Activated CD8-positive, alpha-beta T cell treated with anti-CD3 and anti-CD28 coated beads, Interleukin-2, amount 10 ng/mL, durations not matched to agents 7 days and 5 days (primary cell): Measurements from ENCODE around the gene PPP1CC. TPM values are rescaled to one million over a fixed set of nuclear protein-coding genes. Genes with fewer than 3 reads are reported as not detected.

ENCODE experiments used
- ATAC-seq: fragments of 150-1000 bp; cut with Tn5 transposase; one replicate; pipeline ENCODE4 v1.10.0; 2021; ENCODE audit warnings: moderate library complexity
- CTCF ChIA-PET: fragments of 350-600 bp; sonication (Branson Sonifier 250); formaldehyde crosslinking; loops from one replicate; lab custom pipeline; 2021; ENCODE audit warnings: antibody characterized with exemption; lab: Charles Lee
- POLR2A ChIA-PET: fragments of 350-600 bp; sonication (Branson Sonifier 250); formaldehyde crosslinking; loops from one replicate; lab custom pipeline; 2021; ENCODE audit warnings: antibody characterized with exemption; lab: Charles Lee
- DNase-seq: peaks from one replicate; pipeline ENCODE4 v3.0.0-alpha.2; 2020
- H3K27ac Mint-ChIP-seq: one replicate; pipeline ENCODE4 v1.8.0; 2021; ENCODE audit warnings: mild to moderate bottlenecking, mixed read lengths
- H3K27me3 Mint-ChIP-seq: one replicate; pipeline ENCODE4 v1.8.0; 2021; ENCODE audit warnings: low read depth, mixed read lengths
- H3K36me3 Mint-ChIP-seq: one replicate; pipeline ENCODE4 v1.8.0; 2021; ENCODE audit warnings: low read depth, mixed read lengths
- H3K4me1 Mint-ChIP-seq: one replicate; pipeline ENCODE4 v1.8.0; 2021; ENCODE audit warnings: low read depth, mixed read lengths
- H3K4me3 Mint-ChIP-seq: one replicate; pipeline ENCODE4 v1.8.0; 2021; ENCODE audit warnings: mild to moderate bottlenecking, mixed read lengths
- H3K9me3 Mint-ChIP-seq: one replicate; pipeline ENCODE4 v1.8.0; 2022; ENCODE audit warnings: mixed read lengths; ENCODE audit not compliant: insufficient read depth
- total RNA-seq, 2 experiments: library from RNA; stranded (reverse); gene quantifications; one replicate each; pipeline ENCODE4 v1.2.3, GENCODE V29; 2021

PPP1CC gene
- 100 to 1,000 TPM; 162 to 179 TPM for total RNA-seq

- POLR2A ChIA-PET = interaction anchor here (0.6 to 4.9 kb wide), 11 partner anchors 12 to 293 kb away, joined by 3 to 28 read pairs (median 4); partner anchors contain the start of gene ARPC3
- peaks cover 43% of the 10 kb centered on the region for H3K4me1 Mint-ChIP-seq
- H3K36me3 Mint-ChIP-seq = peaks cover 35% of the 10 kb centered on the region
- H3K27me3 Mint-ChIP-seq = no peaks in the 10 kb centered on the region
- peak within 1 kb of the TSS; percentile 100 for H3K4me3 Mint-ChIP-seq
- CTCF ChIA-PET = interaction anchor here (0.7 kb wide), 1 partner anchor 145 kb away, joined by 3 read pairs; no protein-coding TSS in a partner anchor
- no peaks in the 10 kb centered on the region for H3K9me3 Mint-ChIP-seq
- peak within 1 kb of the TSS; percentile 98 for H3K27ac Mint-ChIP-seq
- DNase-seq (peak; percentile 94), ATAC-seq (peak; percentile 94)
These were observed at the start of gene PPP1CC for GRCh38 chr12:110742718-110743570. PPP1CC (minus strand) TSS chr12:110742891; CDS start chr12:110742707, 184 bp downstream.

GRCh38 chr12:110791589-110791988 is 48.9 kb upstream of the PPP1CC start:
- H3K9me3 Mint-ChIP-seq = no peaks in the 10 kb centered on the region
- CTCF ChIA-PET = no interaction called here
- no peaks in the 10 kb centered on the region for H3K36me3 Mint-ChIP-seq
- H3K4me1 Mint-ChIP-seq = no peaks in the 10 kb centered on the region
- no peaks in the 10 kb centered on the region for H3K27me3 Mint-ChIP-seq
- POLR2A ChIA-PET = no interaction called here
- ATAC-seq (no peak), DNase-seq (no peak)
- H3K27ac Mint-ChIP-seq = no peak overlapping the region
- no peak overlapping the region for H3K4me3 Mint-ChIP-seq

DNA sequence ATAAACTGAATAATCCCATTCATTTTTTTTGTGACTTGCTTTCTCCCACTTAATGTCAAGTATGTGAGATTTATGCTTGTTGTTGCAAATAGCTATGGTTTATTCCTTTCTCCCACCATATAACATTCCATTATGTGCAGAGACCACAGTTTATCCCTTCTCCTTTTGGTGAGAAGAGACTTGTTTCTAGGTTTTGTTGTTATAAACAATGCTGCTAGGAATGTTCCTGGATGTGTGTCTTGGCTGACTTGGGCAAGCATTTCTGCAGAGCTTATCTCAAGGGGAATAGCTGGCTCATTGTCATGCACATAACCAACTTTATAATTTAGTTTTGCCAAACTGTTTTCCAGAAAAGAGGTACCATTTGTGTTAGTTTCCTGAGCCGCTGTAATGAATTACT is 47.6 kb upstream of the PPP1CC start:
- ChIA-PET CTCF (interaction anchor here (0.6 kb wide), 1 partner anchor 37 kb away, joined by 3 read pairs; no protein-coding TSS in a partner anchor), POLR2A (interaction anchor here (0.9 kb wide), 1 partner anchor 18 kb away, joined by 4 read pairs; no protein-coding TSS in a partner anchor)
- H3K9me3 Mint-ChIP-seq = no peaks in the 10 kb centered on the region
- ATAC-seq (no peak), DNase-seq (no peak)
- H3K4me1 Mint-ChIP-seq = no peaks in the 10 kb centered on the region
- H3K4me3 Mint-ChIP-seq = no peak overlapping the region
- no peaks in the 10 kb centered on the region for H3K36me3 Mint-ChIP-seq
- no peak overlapping the region for H3K27ac Mint-ChIP-seq
- no peaks in the 10 kb centered on the region for H3K27me3 Mint-ChIP-seq

GRCh38 chr12:110786012-110786411 is 43.3 kb upstream of the PPP1CC start:
- ATAC-seq = no peak
- CTCF ChIA-PET = interaction anchor here (1.5 kb wide), 1 partner anchor 65 kb away, joined by 3 read pairs; no protein-coding TSS in a partner anchor
- no peaks in the 10 kb centered on the region for H3K36me3 Mint-ChIP-seq
- no peak overlapping the region for H3K27ac Mint-ChIP-seq
- H3K27me3 Mint-ChIP-seq = no peaks in the 10 kb centered on the region
- H3K9me3 Mint-ChIP-seq = no peaks in the 10 kb centered on the region
- no peak overlapping the region for H3K4me3 Mint-ChIP-seq
- no peak for DNase-seq
- peaks cover 3% of the 10 kb centered on the region for H3K4me1 Mint-ChIP-seq
- POLR2A ChIA-PET = interaction anchor here (0.6 kb wide), 1 partner anchor 117 kb away, joined by 3 read pairs; no protein-coding TSS in a partner anchor

GRCh38 chr12:110785240-110785639 is 42.5 kb upstream of the PPP1CC start:
- no peaks in the 10 kb centered on the region for H3K9me3 Mint-ChIP-seq
- ChIA-PET POLR2A (no interaction called here), CTCF (interaction anchor here (1.5 kb wide), 1 partner anchor 64 kb away, joined by 3 read pairs; no protein-coding TSS in a partner anchor)
- peaks cover 8% of the 10 kb centered on the region for H3K4me1 Mint-ChIP-seq
- no peak overlapping the region for H3K4me3 Mint-ChIP-seq
- DNase-seq = no peak
- ATAC-seq = no peak
- H3K36me3 Mint-ChIP-seq = no peaks in the 10 kb centered on the region
- H3K27me3 Mint-ChIP-seq = no peaks in the 10 kb centered on the region
- no peak overlapping the region for H3K27ac Mint-ChIP-seq

DNA sequence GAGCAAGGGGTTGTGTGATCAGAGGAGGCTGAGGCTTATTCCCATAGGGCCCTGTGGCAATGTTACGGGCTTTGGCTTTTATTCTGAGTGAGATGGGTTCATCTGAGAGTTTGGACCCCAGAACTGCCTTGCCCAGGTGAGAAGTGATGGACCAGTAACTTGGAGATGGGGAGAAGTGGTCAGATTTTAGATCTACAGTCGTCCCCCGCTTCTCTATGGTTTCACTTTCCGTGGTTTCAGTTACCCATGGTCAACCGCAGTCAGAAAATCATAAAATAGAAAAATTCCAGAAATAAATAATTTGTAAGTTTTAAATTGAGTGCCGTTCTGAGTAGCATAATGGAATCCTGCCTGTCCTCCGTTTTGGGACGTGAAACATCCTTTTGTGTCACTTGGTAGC is 40.2 kb upstream of the PPP1CC start:
- POLR2A ChIA-PET = no interaction called here
- no peak for ATAC-seq
- no peaks in the 10 kb centered on the region for H3K9me3 Mint-ChIP-seq

GRCh38 chr12:110782094-110782493 is 39.4 kb upstream of the PPP1CC start:
- H3K9me3 Mint-ChIP-seq = no peaks in the 10 kb centered on the region
- ChIA-PET POLR2A (no interaction called here), CTCF (interaction anchor here (0.7 kb wide), 1 partner anchor 77 kb away, joined by 3 read pairs; no protein-coding TSS in a partner anchor)
- no peak overlapping the region for H3K4me3 Mint-ChIP-seq
- DNase-seq (no peak), ATAC-seq (no peak)
- no peaks in the 10 kb centered on the region for H3K27me3 Mint-ChIP-seq
- no peak overlapping the region for H3K27ac Mint-ChIP-seq
- peaks cover 22% of the 10 kb centered on the region for H3K4me1 Mint-ChIP-seq
- peaks cover 3% of the 10 kb centered on the region for H3K36me3 Mint-ChIP-seq

More for the DNA sequence above, 40.2 kb upstream of the PPP1CC start:
- Mint-ChIP-seq H3K4me1 (peaks cover 22% of the 10 kb centered on the region), H3K4me3 (no peak overlapping the region), H3K36me3 (peaks cover 3% of the 10 kb centered on the region), H3K27me3 (no peaks in the 10 kb centered on the region), H3K27ac (no peak overlapping the region)
- CTCF ChIA-PET = interaction anchor here (1.5 kb wide), 1 partner anchor 44 kb away, joined by 4 read pairs; no protein-coding TSS in a partner anchor
- DNase-seq = no peak

- Mint-ChIP-seq H3K4me1 (peaks cover 36% of the 10 kb centered on the region), H3K27ac (peak overlapping the region; percentile 80), H3K36me3 (peaks cover 3% of the 10 kb centered on the region), H3K27me3 (no peaks in the 10 kb centered on the region), H3K4me3 (peak overlapping the region; percentile 12), H3K9me3 (no peaks in the 10 kb centered on the region)
- CTCF ChIA-PET = no interaction called here
- POLR2A ChIA-PET = no interaction called here
- DNase-seq (peak; percentile 44), ATAC-seq (peak; percentile 68)
These were observed 37.8 kb upstream of the PPP1CC start for GRCh38 chr12:110780448-110780847.

GRCh38 chr12:110778833-110779577 is 36.3 kb upstream of the PPP1CC start:
- Mint-ChIP-seq H3K27ac (peak overlapping the region; percentile 51), H3K27me3 (no peaks in the 10 kb centered on the region), H3K9me3 (no peaks in the 10 kb centered on the region), H3K36me3 (peaks cover 3% of the 10 kb centered on the region), H3K4me3 (no peak overlapping the region), H3K4me1 (peaks cover 39% of the 10 kb centered on the region)
- CTCF ChIA-PET = interaction anchor here (1.6 kb wide), 1 partner anchor 38 kb away, joined by 5 read pairs; no protein-coding TSS in a partner anchor
- DNase-seq = no peak
- ATAC-seq = no peak
- POLR2A ChIA-PET = interaction anchor here (0.5 to 4.2 kb wide), 2 partner anchors 37 to 51 kb away, joined by 4 to 28 read pairs; partner anchors contain the start of gene PPP1CC

DNA sequence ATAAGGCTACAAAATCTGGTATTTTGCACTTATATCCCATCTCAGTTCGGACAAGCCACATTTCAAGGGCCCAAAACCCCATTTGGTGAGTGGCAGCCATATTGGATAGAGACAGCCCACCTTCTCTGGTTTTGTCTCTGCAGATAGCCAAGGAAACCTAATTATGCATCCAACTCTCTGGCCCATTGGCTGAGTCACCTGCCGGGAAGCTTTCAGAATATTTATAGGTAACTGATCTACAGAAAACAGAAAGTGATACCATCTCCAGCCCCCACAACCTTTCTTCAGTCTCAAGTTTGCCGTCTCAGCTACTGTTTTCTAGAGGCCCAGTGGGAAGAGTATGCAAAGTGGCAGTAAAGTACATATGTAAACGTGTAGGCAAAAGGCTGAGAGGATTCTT is 33.7 kb upstream of the PPP1CC start:
- H3K36me3 Mint-ChIP-seq = peaks cover 3% of the 10 kb centered on the region
- peak; percentile 59 for ATAC-seq
- H3K27me3 Mint-ChIP-seq = no peaks in the 10 kb centered on the region
- ChIA-PET CTCF (interaction anchor here (1.2 to 2.0 kb wide), 2 partner anchors 32 to 50 kb away, joined by 3 to 6 read pairs; no protein-coding TSS in a partner anchor), POLR2A (interaction anchor here (4.2 kb wide), 1 partner anchor 35 kb away, joined by 28 read pairs; the partner anchor contains the start of gene PPP1CC)
- peak; percentile 55 for DNase-seq
- H3K4me1 Mint-ChIP-seq = peaks cover 46% of the 10 kb centered on the region
- H3K9me3 Mint-ChIP-seq = no peaks in the 10 kb centered on the region
- H3K27ac Mint-ChIP-seq = peak overlapping the region; percentile 68
- H3K4me3 Mint-ChIP-seq = peak overlapping the region; percentile 2

DNA sequence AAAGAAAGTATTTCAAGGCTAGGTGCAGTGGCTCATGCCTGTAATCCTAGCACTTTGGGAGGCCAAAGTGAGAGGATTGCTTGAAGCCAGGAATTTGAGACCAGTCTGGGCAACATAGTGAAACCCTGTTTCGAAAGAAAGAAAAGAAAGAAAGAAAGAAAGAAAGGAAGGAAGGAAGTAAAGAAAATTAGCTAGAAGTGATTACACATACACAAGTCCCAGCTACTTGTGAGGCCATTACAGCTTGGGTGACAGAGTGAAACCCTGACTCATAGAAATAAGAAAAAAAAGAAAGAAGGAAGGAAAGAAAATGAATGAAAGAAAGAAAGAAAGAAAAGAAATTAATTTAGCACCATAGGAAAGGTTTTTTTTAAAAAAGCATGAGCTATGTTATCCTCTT is 33.3 kb upstream of the PPP1CC start:
- Mint-ChIP-seq H3K27ac (peak overlapping the region; percentile 78), H3K4me1 (peaks cover 48% of the 10 kb centered on the region)

More for the DNA sequence above, 33.3 kb upstream of the PPP1CC start:
- DNase-seq = no peak
- Mint-ChIP-seq H3K4me3 (no peak overlapping the region), H3K27me3 (no peaks in the 10 kb centered on the region), H3K36me3 (peaks cover 3% of the 10 kb centered on the region), H3K9me3 (no peaks in the 10 kb centered on the region)
- no peak for ATAC-seq
- CTCF ChIA-PET = interaction anchor here (1.2 to 2.0 kb wide), 2 partner anchors 31 to 51 kb away, joined by 3 to 6 read pairs; no protein-coding TSS in a partner anchor
- POLR2A ChIA-PET = interaction anchor here (4.2 kb wide), 1 partner anchor 34 kb away, joined by 28 read pairs; the partner anchor contains the start of gene PPP1CC
